CD4-positive, alpha-beta memory T cell (primary cell): ENCODE data around the gene LHFPL6. TPM values are rescaled to one million over a fixed set of nuclear protein-coding genes. Genes with fewer than 3 reads are reported as not detected.
"Not testable (repeated sequence)": the region's sequence is repeated elsewhere in the genome, so short reads cannot be mapped to it uniquely, and the experiment has no call there.

ENCODE experiments used
- CTCF ChIA-PET: fragments of 350-600 bp; sonication (Branson Sonifier 250); formaldehyde crosslinking; loops from one replicate; lab custom pipeline; 2021; ENCODE audit warnings: inconsistent platforms; ENCODE audit not compliant: partially characterized antibody; lab: Charles Lee
- POLR2A ChIA-PET: fragments of 350-600 bp; sonication (Branson Sonifier 250); formaldehyde crosslinking; loops from one replicate; lab custom pipeline; 2021; ENCODE audit not compliant: partially characterized antibody; lab: Charles Lee
- DNase-seq, 5 donors: peaks; one replicate each; pipeline versions ENCODE4 v3.0.0 to v3.0.0-alpha.2; 2020 to 2022; ENCODE audit warnings: mixed read lengths in 1 of 5
- H3K27ac ChIP-seq: one replicate; pipeline ENCODE4 v1.7.0; 2013; ENCODE audit warnings: low read depth, low read length
- H3K27me3 ChIP-seq: 2 replicates; pipeline ENCODE4 v1.7.0; 2013; ENCODE audit warnings: mild to moderate bottlenecking, low read length, moderate library complexity; ENCODE audit not compliant: insufficient read depth
- H3K36me3 ChIP-seq: 2 replicates; pipeline ENCODE4 v1.7.0; 2013; ENCODE audit warnings: mild to moderate bottlenecking, low read length, moderate library complexity; ENCODE audit not compliant: insufficient read depth
- H3K4me1 ChIP-seq: 2 replicates; pipeline ENCODE4 v1.7.0; 2013; ENCODE audit warnings: mild to moderate bottlenecking, low read length, moderate library complexity; ENCODE audit not compliant: insufficient read depth
- H3K4me3 ChIP-seq, 2 donors: one replicate each; pipeline ENCODE4 v1.7.0; 2013; ENCODE audit warnings: low read length in 2 of 2, mild to moderate bottlenecking in 1 of 2
- H3K9me3 ChIP-seq, 2 donors: one replicate each; pipeline ENCODE4 v1.7.0; 2013; ENCODE audit warnings: low read length in 2 of 2, control low read depth in 1 of 2; ENCODE audit not compliant: control insufficient read depth in 1 of 2
- H3K27ac Mint-ChIP-seq, 7 donors: one replicate each; pipeline ENCODE4 v1.8.0; 2020 to 2021; ENCODE audit warnings: mixed read lengths in 7 of 7, mild to moderate bottlenecking in 6 of 7, inconsistent platforms in 3 of 7, moderate library complexity in 3 of 7
- H3K27me3 Mint-ChIP-seq, 2 donors: one replicate each; pipeline ENCODE4 v1.8.0; 2020 to 2021; ENCODE audit warnings: mixed read lengths in 2 of 2
- H3K36me3 Mint-ChIP-seq, 2 donors: one replicate each; pipeline ENCODE4 v1.8.0; 2020 to 2021; ENCODE audit warnings: mixed read lengths in 2 of 2, inconsistent platforms in 1 of 2, mild to moderate bottlenecking in 1 of 2
- H3K4me1 Mint-ChIP-seq, 4 donors: one replicate each; pipeline ENCODE4 v1.8.0; 2020 to 2021; ENCODE audit warnings: mixed read lengths in 4 of 4, mild to moderate bottlenecking in 1 of 4
- H3K4me3 Mint-ChIP-seq, 8 donors: one replicate each; pipeline ENCODE4 v1.8.0; 2020 to 2021; ENCODE audit warnings: mixed read lengths in 8 of 8, mild to moderate bottlenecking in 7 of 8, moderate library complexity in 6 of 8, inconsistent platforms in 3 of 8
- H3K9me3 Mint-ChIP-seq, 8 donors: one replicate each; pipeline ENCODE4 v1.8.0; 2020 to 2021; ENCODE audit warnings: mixed read lengths in 8 of 8, mild to moderate bottlenecking in 5 of 8, inconsistent platforms in 3 of 8, moderate library complexity in 1 of 8
- intact Hi-C: fragments of 100-400 bp; cut with micrococcal nuclease; formaldehyde crosslinking; loops from one replicate; pipeline ENCODE4 v1.15.1; 2023
- polyA plus RNA-seq, 2 donors: library from polyadenylated mRNA; unstranded; fragments of 300-500 nt; fragmentation: Illumina TruSeq; gene quantifications; one replicate each; pipeline ENCODE4 v1.2.3, GENCODE V29; 2021
- total RNA-seq, 2 experiments: library from RNA; stranded (reverse); gene quantifications; one replicate each; pipeline ENCODE4 v1.2.3, GENCODE V29; 2021

The LHFPL6 gene
- total and polyA plus RNA-seq, 4 experiments from 2014 or later, result 0.16 TPM; not detected in 3

- Mint-ChIP-seq H3K4me3 (no peak overlapping the region), H3K4me1 (no peaks in the 10 kb centered on the region), H3K27ac (no peak overlapping the region), H3K36me3 (no peaks in the 10 kb centered on the region), H3K9me3 (peaks cover 0 to 3% (median 0%) of the 10 kb centered on the region in 8 donors), H3K27me3 (peaks cover 3 to 8% of the 10 kb centered on the region in 2 donors)
- intact Hi-C loops, result no loop called here
- Histone ChIP-seq H3K27me3 (no peaks in the 10 kb centered on the region), H3K4me1 (no peaks in the 10 kb centered on the region), H3K9me3 (no peaks in the 10 kb centered on the region), H3K4me3 (no peak overlapping the region), H3K36me3 (no peaks in the 10 kb centered on the region), H3K27ac (no peak overlapping the region)
- POLR2A ChIA-PET, result no interaction called here
- DNase-seq, result no peak
- CTCF ChIA-PET, result no interaction called here
These were observed 249.0 kb downstream of the LHFPL6 start for GRCh38 chr13:39353988-39354387.

- Histone ChIP-seq H3K4me3 (no peak overlapping the region), H3K27ac (no peak overlapping the region), H3K36me3 (no peaks in the 10 kb centered on the region), H3K27me3 (no peaks in the 10 kb centered on the region), H3K9me3 (no peaks in the 10 kb centered on the region), H3K4me1 (no peaks in the 10 kb centered on the region)
- no peak for DNase-seq
- H3K4me3 Mint-ChIP-seq, result no peak overlapping the region
- H3K9me3 Mint-ChIP-seq, result peaks cover 0 to 3% (median 0%) of the 10 kb centered on the region in 8 donors
- no peak overlapping the region for H3K27ac Mint-ChIP-seq
- ChIA-PET CTCF (no interaction called here), POLR2A (no interaction called here)
- intact Hi-C loops, result no loop called here
- H3K27me3 Mint-ChIP-seq, result peaks cover 3 to 9% of the 10 kb centered on the region in 2 donors
- H3K4me1 Mint-ChIP-seq, result no peaks in the 10 kb centered on the region
- no peaks in the 10 kb centered on the region for H3K36me3 Mint-ChIP-seq
These were observed 252.5 kb downstream of the LHFPL6 start for GRCh38 chr13:39350461-39350881.

DNA sequence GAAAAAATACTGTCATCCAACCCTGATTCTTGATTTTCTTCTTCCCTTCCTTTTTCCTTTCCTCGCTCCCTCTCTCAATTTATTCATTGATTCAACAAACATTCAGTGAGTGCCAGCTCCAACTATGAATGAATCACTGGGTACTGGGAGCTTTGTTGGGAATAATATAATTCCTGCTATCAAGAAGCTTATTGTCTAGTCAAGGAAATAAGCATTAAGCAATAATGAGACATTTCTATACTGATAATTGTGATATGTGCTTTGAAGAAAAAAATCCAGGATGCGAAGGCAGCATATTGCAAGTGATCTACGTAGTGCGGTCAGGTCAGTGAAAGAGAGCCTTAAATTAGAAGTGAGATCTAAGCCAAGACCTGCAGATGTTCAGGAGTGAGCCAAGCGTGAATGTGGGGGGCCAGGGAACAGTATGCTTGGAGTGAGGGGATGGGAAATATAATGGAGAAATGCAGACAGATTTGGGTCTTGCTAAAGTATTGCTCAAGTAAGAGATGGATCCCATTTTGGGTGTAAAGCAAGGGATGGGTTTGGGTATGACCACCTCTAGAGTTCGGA, 253.5 kb downstream of the LHFPL6 start:
- no peak overlapping the region for H3K4me3 Mint-ChIP-seq
- no peak overlapping the region for H3K4me3 ChIP-seq
- no peak overlapping the region for H3K27ac ChIP-seq
- H3K27ac Mint-ChIP-seq, result no peak overlapping the region
- H3K36me3 Mint-ChIP-seq, result no peaks in the 10 kb centered on the region
- H3K9me3 Mint-ChIP-seq, result peaks cover 0 to 3% (median 0%) of the 10 kb centered on the region in 8 donors
- no peaks in the 10 kb centered on the region for H3K4me1 Mint-ChIP-seq
- no peaks in the 10 kb centered on the region for H3K4me1 ChIP-seq
- H3K9me3 ChIP-seq, result no peaks in the 10 kb centered on the region
- CTCF ChIA-PET, result interaction anchor here (1.6 kb wide), 1 partner anchor 12 kb away, joined by 4 read pairs; no protein-coding TSS in a partner anchor
- intact Hi-C loops, result no loop called here
- H3K27me3 Mint-ChIP-seq, result peaks cover 3 to 6% of the 10 kb centered on the region in 2 donors
- H3K27me3 ChIP-seq, result no peaks in the 10 kb centered on the region
- H3K36me3 ChIP-seq, result no peaks in the 10 kb centered on the region
- POLR2A ChIA-PET, result no interaction called here
- no peak for DNase-seq

DNA sequence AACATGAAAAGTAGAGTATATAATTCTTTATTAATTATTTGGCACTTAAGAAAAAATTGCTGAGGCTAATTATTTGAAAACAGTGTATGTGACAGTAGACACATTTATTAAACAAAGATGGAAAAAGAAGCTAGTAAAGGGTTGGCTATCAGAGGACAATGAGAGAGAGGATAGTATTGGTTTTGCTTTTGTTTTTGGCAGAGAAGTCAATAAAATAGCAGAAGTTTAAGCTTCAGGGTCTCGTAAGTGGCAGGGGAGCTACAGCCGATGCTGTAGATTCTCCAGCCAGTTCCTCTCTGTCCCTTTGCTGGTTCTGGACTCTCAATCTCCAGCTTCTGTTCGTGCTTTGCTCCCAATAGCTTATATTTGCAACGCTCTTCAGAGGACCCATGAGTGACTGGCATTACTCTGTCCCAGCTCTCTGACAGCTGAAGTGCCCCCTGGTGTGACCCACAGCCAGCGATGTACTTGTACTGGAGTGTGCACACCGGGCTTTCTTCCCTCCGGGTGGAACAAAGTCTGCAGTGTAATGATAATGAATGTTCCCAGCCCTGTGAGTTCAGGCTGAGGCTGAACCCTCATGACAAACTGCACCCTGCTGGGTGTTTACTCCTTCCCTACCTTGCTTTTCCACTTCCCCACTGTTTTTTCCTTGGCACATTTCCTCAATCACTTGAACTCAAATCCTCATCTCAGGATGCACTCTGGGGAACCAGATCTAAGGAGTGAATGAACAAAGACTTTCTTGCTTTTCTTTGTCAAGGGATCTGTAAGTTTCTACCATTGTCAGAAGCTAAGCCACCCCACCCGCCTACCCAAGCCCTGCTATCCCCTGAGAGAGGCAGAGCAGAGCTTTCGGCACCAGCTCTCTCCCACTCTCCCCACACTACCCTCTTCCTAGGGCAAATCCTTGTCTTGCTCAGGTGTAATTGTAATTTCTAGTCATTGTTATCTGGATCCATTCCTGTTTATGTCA, 254.8 kb downstream of the LHFPL6 start:
- DNase-seq, result no peak
- Histone ChIP-seq H3K4me1 (no peaks in the 10 kb centered on the region), H3K36me3 (no peaks in the 10 kb centered on the region), H3K4me3 (no peak overlapping the region), H3K27me3 (no peaks in the 10 kb centered on the region), H3K9me3 (no peaks in the 10 kb centered on the region), H3K27ac (no peak overlapping the region)
- Mint-ChIP-seq H3K9me3 (peaks cover 0 to 3% (median 0%) of the 10 kb centered on the region in 8 donors), H3K4me1 (no peaks in the 10 kb centered on the region), H3K27ac (peak overlapping the region in 1 of 7 donors; percentile 37), H3K27me3 (peaks cover 4 to 7% of the 10 kb centered on the region in 2 donors), H3K4me3 (no peak overlapping the region), H3K36me3 (no peaks in the 10 kb centered on the region)
- ChIA-PET CTCF (interaction anchor here (1.6 kb wide), 1 partner anchor 11 kb away, joined by 4 read pairs; no protein-coding TSS in a partner anchor), POLR2A (no interaction called here)
- intact Hi-C loops, result no loop called here

GRCh38 chr13:39345982-39346381, 257.0 kb downstream of the LHFPL6 start:
- peaks cover 0 to 3% (median 0%) of the 10 kb centered on the region in 8 donors for H3K9me3 Mint-ChIP-seq
- intact Hi-C loops, result no loop called here
- DNase-seq, result no peak

GRCh38 chr13:39341251-39341650, 261.7 kb downstream of the LHFPL6 start:
- no peaks in the 10 kb centered on the region for H3K9me3 Mint-ChIP-seq
- no peak overlapping the region for H3K4me3 Mint-ChIP-seq
- no peaks in the 10 kb centered on the region for H3K9me3 ChIP-seq
- no peak for DNase-seq
- no peak overlapping the region for H3K27ac ChIP-seq
- no peaks in the 10 kb centered on the region for H3K27me3 ChIP-seq
- no peaks in the 10 kb centered on the region for H3K36me3 ChIP-seq
- intact Hi-C loops, result no loop called here
- H3K4me1 Mint-ChIP-seq, result no peaks in the 10 kb centered on the region
- H3K27me3 Mint-ChIP-seq, result peaks cover 2 to 3% of the 10 kb centered on the region in 2 donors
- POLR2A ChIA-PET, result no interaction called here
- CTCF ChIA-PET, result no interaction called here
- no peak overlapping the region for H3K27ac Mint-ChIP-seq
- no peaks in the 10 kb centered on the region for H3K4me1 ChIP-seq
- H3K4me3 ChIP-seq, result no peak overlapping the region
- H3K36me3 Mint-ChIP-seq, result no peaks in the 10 kb centered on the region

More at GRCh38 chr13:39345982-39346381, 257.0 kb downstream of the LHFPL6 start:
- POLR2A ChIA-PET, result no interaction called here
- H3K27ac Mint-ChIP-seq, result no peak overlapping the region
- CTCF ChIA-PET, result no interaction called here
- H3K4me3 Mint-ChIP-seq, result no peak overlapping the region
- Histone ChIP-seq H3K9me3 (no peaks in the 10 kb centered on the region), H3K27me3 (no peaks in the 10 kb centered on the region), H3K36me3 (no peaks in the 10 kb centered on the region), H3K27ac (no peak overlapping the region), H3K4me1 (no peaks in the 10 kb centered on the region), H3K4me3 (no peak overlapping the region)
- H3K4me1 Mint-ChIP-seq, result no peaks in the 10 kb centered on the region
- peaks cover 1 to 7% of the 10 kb centered on the region in 2 donors for H3K27me3 Mint-ChIP-seq
- no peaks in the 10 kb centered on the region for H3K36me3 Mint-ChIP-seq

DNA sequence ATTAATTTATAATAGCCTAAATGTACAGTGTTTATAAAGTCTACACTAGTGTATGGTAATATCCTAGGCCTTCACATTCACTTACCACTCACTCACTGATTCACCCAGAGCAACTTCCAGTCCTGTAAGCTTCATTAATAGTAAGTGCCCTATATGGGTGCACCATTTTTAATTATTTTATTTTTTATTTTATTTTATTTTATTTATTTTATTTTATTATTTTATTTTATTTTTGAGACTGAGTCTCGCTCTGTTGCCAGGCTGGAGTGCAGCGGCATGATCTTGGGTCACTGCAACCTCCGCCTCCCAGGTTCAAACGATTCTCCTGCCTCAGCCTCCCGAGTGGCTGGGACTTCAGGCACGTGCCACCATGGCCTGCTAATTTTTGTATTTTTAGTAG, 264.9 kb downstream of the LHFPL6 start:
- H3K27me3 Mint-ChIP-seq, H3K27ac Mint-ChIP-seq, H3K4me3 Mint-ChIP-seq, DNase-seq, intact Hi-C loops, H3K27me3 ChIP-seq, H3K27ac ChIP-seq, H3K4me3 ChIP-seq, H3K4me1 Mint-ChIP-seq, POLR2A ChIA-PET, H3K4me1 ChIP-seq, H3K9me3 ChIP-seq, H3K36me3 ChIP-seq, H3K36me3 Mint-ChIP-seq, H3K9me3 Mint-ChIP-seq: not testable (repeated sequence)
- CTCF ChIA-PET, result interaction anchor here (1.3 kb wide), 1 partner anchor 11 kb away, joined by 4 read pairs; no protein-coding TSS in a partner anchor
